Activated CD8-positive, alpha-beta T cell treated with anti-CD3 and anti-CD28 coated beads for 36 hours (primary cell): ENCODE data around the gene NMU. TPM values are rescaled to one million over a fixed set of nuclear protein-coding genes. Genes with fewer than 3 reads are reported as not detected.
"Not testable (repeated sequence)": the region's sequence is repeated elsewhere in the genome, so short reads cannot be mapped to it uniquely, and the experiment has no call there.

Experiments used
- ATAC-seq: fragments of 200-7000 bp; cut with Tn5 transposase; one replicate; pipeline ENCODE4 v1.10.0; 2021; ENCODE audit warnings: mild to moderate bottlenecking, moderate library complexity
- CTCF ChIA-PET: fragments of 350-600 bp; sonication (Branson Sonifier 250); formaldehyde crosslinking; loops from one replicate; lab custom pipeline; 2021; ENCODE audit warnings: antibody characterized with exemption; lab: Charles Lee
- POLR2A ChIA-PET: fragments of 350-600 bp; sonication (Branson Sonifier 250); formaldehyde crosslinking; loops from one replicate; lab custom pipeline; 2021; ENCODE audit warnings: antibody characterized with exemption; lab: Charles Lee
- DNase-seq: peaks from one replicate; pipeline ENCODE4 v3.0.0-alpha.2; 2020
- H3K27ac Mint-ChIP-seq: one replicate; pipeline ENCODE4 v1.8.0; 2021; ENCODE audit warnings: mild to moderate bottlenecking, mixed read lengths
- H3K27me3 Mint-ChIP-seq: one replicate; pipeline ENCODE4 v1.8.0; 2021; ENCODE audit warnings: mixed read lengths
- H3K36me3 Mint-ChIP-seq: one replicate; pipeline ENCODE4 v1.8.0; 2021; ENCODE audit warnings: low read depth, mixed read lengths
- H3K4me1 Mint-ChIP-seq: one replicate; pipeline ENCODE4 v1.8.0; 2021; ENCODE audit warnings: low read depth, mixed read lengths
- H3K4me3 Mint-ChIP-seq: one replicate; pipeline ENCODE4 v1.8.0; 2021; ENCODE audit warnings: mild to moderate bottlenecking, moderate library complexity, mixed read lengths
- H3K9me3 Mint-ChIP-seq: one replicate; pipeline ENCODE4 v1.8.0; 2021; ENCODE audit warnings: mixed read lengths
- intact Hi-C: fragments of 100-400 bp; cut with micrococcal nuclease; formaldehyde crosslinking; loops from one replicate; pipeline ENCODE4 v1.10.0; 2022
- total RNA-seq, 2 experiments: library from RNA; stranded (reverse); gene quantifications; one replicate each; pipeline ENCODE4 v1.2.3, GENCODE V29; 2021
- TF ChIP-seq, protein P1 (sequence below): fragments of 200-600 bp; IDR thresholded peaks from one replicate; pipeline ENCODE4 v1.8.0; 2022; ENCODE audit warnings: antibody characterized with exemption, mild to moderate bottlenecking

Gene NMU
- total RNA-seq, 2 experiments from 2014 or later: 0.41 TPM; not detected in 1

DNA sequence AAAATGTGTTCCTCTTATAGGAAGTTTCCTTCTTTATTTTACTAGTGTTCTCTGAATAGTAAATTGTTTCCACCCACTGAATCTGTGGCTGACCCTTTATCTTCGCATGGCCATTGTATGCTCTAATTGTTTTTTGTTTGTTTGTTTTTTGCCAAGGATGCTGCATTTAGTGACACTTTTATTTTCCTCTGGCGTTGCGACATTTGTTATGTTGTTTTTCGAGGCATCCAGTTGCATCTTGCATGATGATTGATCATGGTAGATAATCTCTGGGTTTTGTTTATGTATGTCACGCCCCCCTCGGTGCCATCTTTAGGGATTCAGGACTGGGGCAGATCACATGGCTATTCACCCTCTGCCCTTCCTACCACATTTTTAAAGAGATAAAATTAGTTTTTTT lies 2.2 kb downstream of the NMU start:
- H3K27ac Mint-ChIP-seq: no peak overlapping the region
- TF ChIP-seq, protein P1, sequence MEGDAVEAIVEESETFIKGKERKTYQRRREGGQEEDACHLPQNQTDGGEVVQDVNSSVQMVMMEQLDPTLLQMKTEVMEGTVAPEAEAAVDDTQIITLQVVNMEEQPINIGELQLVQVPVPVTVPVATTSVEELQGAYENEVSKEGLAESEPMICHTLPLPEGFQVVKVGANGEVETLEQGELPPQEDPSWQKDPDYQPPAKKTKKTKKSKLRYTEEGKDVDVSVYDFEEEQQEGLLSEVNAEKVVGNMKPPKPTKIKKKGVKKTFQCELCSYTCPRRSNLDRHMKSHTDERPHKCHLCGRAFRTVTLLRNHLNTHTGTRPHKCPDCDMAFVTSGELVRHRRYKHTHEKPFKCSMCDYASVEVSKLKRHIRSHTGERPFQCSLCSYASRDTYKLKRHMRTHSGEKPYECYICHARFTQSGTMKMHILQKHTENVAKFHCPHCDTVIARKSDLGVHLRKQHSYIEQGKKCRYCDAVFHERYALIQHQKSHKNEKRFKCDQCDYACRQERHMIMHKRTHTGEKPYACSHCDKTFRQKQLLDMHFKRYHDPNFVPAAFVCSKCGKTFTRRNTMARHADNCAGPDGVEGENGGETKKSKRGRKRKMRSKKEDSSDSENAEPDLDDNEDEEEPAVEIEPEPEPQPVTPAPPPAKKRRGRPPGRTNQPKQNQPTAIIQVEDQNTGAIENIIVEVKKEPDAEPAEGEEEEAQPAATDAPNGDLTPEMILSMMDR: no peak
- peaks cover 49% of the 10 kb centered on the region for H3K27me3 Mint-ChIP-seq
- DNase-seq (no peak), ATAC-seq (no peak)
- H3K9me3 Mint-ChIP-seq: no peaks in the 10 kb centered on the region
- intact Hi-C loops: no loop called here
- CTCF ChIA-PET: no interaction called here
- H3K4me3 Mint-ChIP-seq: no peak overlapping the region
- POLR2A ChIA-PET: no interaction called here
- peaks cover 16% of the 10 kb centered on the region for H3K4me1 Mint-ChIP-seq
- H3K36me3 Mint-ChIP-seq: no peaks in the 10 kb centered on the region

- H3K4me1 Mint-ChIP-seq: no peaks in the 10 kb centered on the region
- TF ChIP-seq, protein P1: no peak
- ChIA-PET POLR2A (no interaction called here), CTCF (no interaction called here)
- no peaks in the 10 kb centered on the region for H3K9me3 Mint-ChIP-seq
- no peaks in the 10 kb centered on the region for H3K36me3 Mint-ChIP-seq
- peaks cover 2% of the 10 kb centered on the region for H3K27me3 Mint-ChIP-seq
- no peak for DNase-seq
- no peak for ATAC-seq
- intact Hi-C loops: no loop called here
- no peak overlapping the region for H3K27ac Mint-ChIP-seq
- no peak overlapping the region for H3K4me3 Mint-ChIP-seq
Observed at GRCh38 chr4:55625835-55626234, 10.3 kb downstream of the NMU start.

DNA sequence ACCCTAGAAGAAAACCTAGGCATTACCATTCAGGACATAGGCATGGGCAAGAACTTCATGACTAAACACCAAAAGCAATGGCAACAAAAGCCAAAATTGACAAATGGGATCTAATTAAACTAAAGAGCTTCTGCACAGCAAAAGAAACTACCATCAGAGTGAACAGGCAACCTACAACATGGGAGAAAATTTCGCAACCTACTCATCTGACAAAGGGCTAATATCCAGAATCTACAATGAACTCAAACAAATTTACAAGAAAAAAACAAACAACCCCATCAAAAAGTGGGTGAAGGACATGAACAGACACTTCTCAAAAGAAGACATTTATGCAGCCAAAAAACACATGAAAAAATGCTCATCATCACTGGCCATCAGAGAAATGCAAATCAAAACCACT lies 12.0 kb downstream of the NMU start:
- ATAC-seq, H3K4me3 Mint-ChIP-seq, H3K9me3 Mint-ChIP-seq, H3K4me1 Mint-ChIP-seq, intact Hi-C loops, H3K27ac Mint-ChIP-seq, H3K36me3 Mint-ChIP-seq, CTCF ChIA-PET, POLR2A ChIA-PET, DNase-seq, H3K27me3 Mint-ChIP-seq: not testable (repeated sequence)

DNA sequence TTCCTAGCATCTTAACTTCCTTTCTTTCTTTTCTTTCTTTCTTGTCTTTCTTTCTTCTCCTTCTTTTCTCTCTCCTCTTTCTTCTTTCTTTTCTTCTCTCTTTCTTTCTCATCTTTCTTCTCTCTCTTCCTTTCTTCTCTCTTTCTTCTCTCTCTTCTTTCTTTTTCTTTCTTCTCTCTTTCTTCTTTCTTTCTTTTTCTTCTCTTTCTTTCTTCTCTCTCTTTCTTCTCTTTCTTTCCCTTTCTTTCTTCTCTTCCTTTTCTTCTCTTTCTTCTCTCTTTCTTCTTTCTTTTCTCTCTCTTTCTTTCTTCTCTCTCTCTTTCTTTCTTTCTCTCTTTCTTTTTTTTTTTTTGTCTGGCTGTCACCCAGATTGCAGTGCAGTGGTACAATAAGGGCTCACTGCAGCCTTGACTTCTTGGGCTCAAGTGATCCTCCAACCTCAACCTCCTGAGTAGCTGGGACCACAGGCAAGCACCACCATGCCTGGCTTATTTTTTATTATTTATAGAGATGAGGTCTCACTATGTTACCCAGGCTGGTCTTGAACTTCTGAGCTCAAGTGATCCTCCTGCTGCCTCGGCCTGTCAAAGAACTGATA lies 17.5 kb downstream of the NMU start:
- DNase-seq (no peak), ATAC-seq (no peak)
- TF ChIP-seq, protein P1: peak; percentile 53
- Mint-ChIP-seq H3K4me1 (peaks cover 9% of the 10 kb centered on the region), H3K27ac (no peak overlapping the region), H3K9me3 (no peaks in the 10 kb centered on the region), H3K36me3 (no peaks in the 10 kb centered on the region), H3K27me3 (peaks cover 5% of the 10 kb centered on the region), H3K4me3 (no peak overlapping the region)
- ChIA-PET CTCF (no interaction called here), POLR2A (no interaction called here)
- intact Hi-C loops: no loop called here

GRCh38 chr4:55617587-55618197 lies 18.4 kb downstream of the NMU start:
- ChIA-PET POLR2A (no interaction called here), CTCF (no interaction called here)
- TF ChIP-seq, protein P1: no peak

More at GRCh38 chr4:55617587-55618197, 18.4 kb downstream of the NMU start:
- Mint-ChIP-seq H3K9me3 (no peaks in the 10 kb centered on the region), H3K4me1 (peaks cover 9% of the 10 kb centered on the region), H3K27ac (no peak overlapping the region), H3K36me3 (no peaks in the 10 kb centered on the region), H3K27me3 (peaks cover 5% of the 10 kb centered on the region), H3K4me3 (no peak overlapping the region)
- DNase-seq: no peak
- intact Hi-C loops: no loop called here
- peak; percentile 77 for ATAC-seq
